Right lobe of liver (tissue), 6 donors: Measurements from ENCODE around the gene TCF12. TPM values are rescaled to one million over a fixed set of nuclear protein-coding genes. Genes with fewer than 3 reads are reported as not detected.

ENCODE experiments used
- ATAC-seq, 4 donors: fragments of 200-7000 bp; cut with Tn5 transposase; one replicate each; pipeline ENCODE4 v1.9.1; 2020; ENCODE audit warnings: mild to moderate bottlenecking in 4 of 4, moderate library complexity in 4 of 4
- DNase-seq, 3 donors: peaks; one replicate each; pipeline ENCODE4 v3.0.0-alpha.2; 2020
- H3K27ac ChIP-seq, 3 donors: fragments of 200-600 bp; one replicate each; pipeline ENCODE4 v1.8.0; 2022
- H3K27me3 ChIP-seq, 2 donors: fragments of 200-600 bp; one replicate each; pipeline ENCODE4 v1.8.0; 2022
- H3K36me3 ChIP-seq, 4 donors: fragments of 200-600 bp; sonication (generic) in 1 of 4; one replicate each; pipeline versions ENCODE4 v1.5.1 to v1.8.0; 2017 to 2022; ENCODE audit warnings: control low read depth in 1 of 4
- H3K4me1 ChIP-seq, 4 donors: fragments of 200-600 bp; sonication (generic) in 1 of 4; one replicate each; pipeline versions ENCODE4 v1.5.1 to v1.8.0; 2017 to 2022; ENCODE audit warnings: control low read depth in 1 of 4
- H3K4me3 ChIP-seq, 3 donors: fragments of 200-600 bp; one replicate each; pipeline ENCODE4 v1.8.0; 2022
- H3K9me3 ChIP-seq, 4 donors: fragments of 200-600 bp; sonication (generic) in 1 of 4; one replicate each; pipeline versions ENCODE4 v1.5.1 to v1.8.0; 2017 to 2022; ENCODE audit warnings: control low read depth in 1 of 4
- POLR2A ChIP-seq: fragments of 450-650 bp; IDR thresholded peaks from one replicate; pipeline ENCODE4 v1.6.1; 2017; ENCODE audit warnings: antibody characterized with exemption, mild to moderate bottlenecking
- WGBS: methylation state at CpG from one replicate; pipeline ENCODE4 v1.1.6; 2018; ENCODE audit warnings: low coverage, low lambda C conversion rate; ENCODE audit not compliant: insufficient coverage; ENCODE audit errors: missing lambda C conversion rate; 5-methylcytosine and 5-hydroxymethylcytosine counted together
- intact Hi-C, 2 donors: fragments of 100-400 bp; cut with DNase I; formaldehyde crosslinking; loops; one replicate each; pipeline versions ENCODE4 v1.11.2 to v1.14.1; 2022
- small RNA-seq, 2 experiments: library from RNA; depleted of rRNA; stranded (forward); fragments of <200 nt; gene quantifications; one replicate each; pipeline ENCODE3, GENCODE V24; 2016
- total RNA-seq, 6 experiments: library from RNA; depleted of rRNA in 2 of 6; stranded (reverse); fragments of >200 nt in 2 of 6; fragmentation: NEBNext Ultra II Directional in 3 of 6; extraction: Animal tissue kit (Norgen Biotek cat#: 25700) in 3 of 6; gene quantifications; one replicate each; pipeline versions ENCODE4 v1.1.0 to v1.2.4, GENCODE V29; 2016 to 2023
- TF ChIP-seq, protein P1 (sequence below), 4 donors: fragments of 200-600 bp in 3 of 4; fragments of 450-650 bp in 1 of 4; IDR thresholded peaks; one replicate each; pipeline versions ENCODE4 v1.5.1 to v1.8.0; 2016 to 2022; ENCODE audit warnings: antibody characterized with exemption in 4 of 4, mild to moderate bottlenecking in 2 of 4
- donor health status: DM: no; HTN: yes; CAD: no.
- donor health status: DM: no; HTN: no; CAD: no.
- donor health status: DM: no; HTN: no; CAD: no.
- donor health status: DM: no; HTN: yes; CAD: no.
- donor health status: DM: no; HTN: yes; CAD: no.

Gene TCF12
- total RNA-seq, 6 experiments from 2014 or later = 28.9 to 41.9 (median 35.3) TPM

DNA sequence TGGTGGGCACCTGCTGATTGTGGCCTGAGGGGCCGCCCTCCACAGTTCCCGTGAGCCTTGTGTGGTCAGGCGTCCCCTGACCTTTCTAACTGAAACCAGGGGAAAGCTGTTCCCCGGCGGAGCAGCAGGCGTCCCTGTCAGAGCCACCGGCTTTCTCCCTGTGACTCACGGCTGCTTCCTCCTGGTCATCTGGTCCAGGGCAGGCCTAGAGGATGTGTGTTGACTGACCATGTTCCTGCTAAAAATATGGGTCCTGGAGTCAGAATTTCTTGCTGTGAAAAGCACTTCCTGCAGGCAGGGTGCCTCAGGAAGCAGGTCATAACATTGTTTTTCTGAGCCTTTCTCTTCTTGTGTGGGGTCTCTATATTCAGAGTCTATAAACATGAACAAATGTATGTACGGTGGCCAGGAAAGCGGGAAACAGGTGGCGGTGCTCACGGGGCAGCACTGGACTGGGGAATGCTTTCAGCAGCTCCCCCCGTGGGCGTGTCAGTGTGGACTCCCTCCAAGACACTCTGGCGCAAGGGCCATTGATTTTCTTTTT, 419.5 kb downstream of the TCF12 start:
- DNase-seq (peak in 1 of 3 donors; percentile 58), ATAC-seq (peak; percentile 48 to 81 (median 63))
- H3K9me3 ChIP-seq = no peaks in the 10 kb centered on the region
- H3K27me3 ChIP-seq = no peaks in the 10 kb centered on the region
- no peak overlapping the region for H3K4me3 ChIP-seq
- no peaks in the 10 kb centered on the region for H3K4me1 ChIP-seq
- TF ChIP-seq POLR2A = no peak
- TF ChIP-seq, protein P1, sequence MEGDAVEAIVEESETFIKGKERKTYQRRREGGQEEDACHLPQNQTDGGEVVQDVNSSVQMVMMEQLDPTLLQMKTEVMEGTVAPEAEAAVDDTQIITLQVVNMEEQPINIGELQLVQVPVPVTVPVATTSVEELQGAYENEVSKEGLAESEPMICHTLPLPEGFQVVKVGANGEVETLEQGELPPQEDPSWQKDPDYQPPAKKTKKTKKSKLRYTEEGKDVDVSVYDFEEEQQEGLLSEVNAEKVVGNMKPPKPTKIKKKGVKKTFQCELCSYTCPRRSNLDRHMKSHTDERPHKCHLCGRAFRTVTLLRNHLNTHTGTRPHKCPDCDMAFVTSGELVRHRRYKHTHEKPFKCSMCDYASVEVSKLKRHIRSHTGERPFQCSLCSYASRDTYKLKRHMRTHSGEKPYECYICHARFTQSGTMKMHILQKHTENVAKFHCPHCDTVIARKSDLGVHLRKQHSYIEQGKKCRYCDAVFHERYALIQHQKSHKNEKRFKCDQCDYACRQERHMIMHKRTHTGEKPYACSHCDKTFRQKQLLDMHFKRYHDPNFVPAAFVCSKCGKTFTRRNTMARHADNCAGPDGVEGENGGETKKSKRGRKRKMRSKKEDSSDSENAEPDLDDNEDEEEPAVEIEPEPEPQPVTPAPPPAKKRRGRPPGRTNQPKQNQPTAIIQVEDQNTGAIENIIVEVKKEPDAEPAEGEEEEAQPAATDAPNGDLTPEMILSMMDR (IDR thresholded peaks at IDR 0.05) = no peak
- H3K27ac ChIP-seq = no peak overlapping the region
- H3K36me3 ChIP-seq = no peaks in the 10 kb centered on the region
- WGBS = 29% methylated on average over 4 of the region's 15 CpGs
- intact Hi-C loops = loop anchor here in 1 of 2 donors (10.0 kb wide), 1 partner anchor 197 kb away; no protein-coding TSS in a partner anchor

DNA sequence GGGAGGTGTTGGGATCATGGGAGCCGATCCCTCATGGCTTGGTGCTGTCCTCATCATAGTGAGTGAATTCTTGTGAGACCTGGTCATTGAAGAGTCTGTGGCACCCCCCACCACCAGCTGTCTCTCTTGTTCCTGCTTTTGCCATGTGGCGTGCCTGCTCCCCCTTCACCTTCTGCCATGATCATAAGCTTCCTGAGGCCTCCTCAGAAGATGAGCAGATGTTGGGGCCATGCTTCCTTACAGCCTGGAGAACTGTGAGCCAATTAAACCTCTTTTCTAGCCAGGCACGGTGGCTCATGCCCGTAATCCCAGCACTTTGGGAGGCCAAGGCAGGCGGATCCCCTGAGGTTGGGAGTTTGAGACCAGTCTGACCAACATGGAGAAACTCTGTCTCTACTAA, 420.9 kb downstream of the TCF12 start:
- Histone ChIP-seq H3K36me3 (no peaks in the 10 kb centered on the region), H3K9me3 (no peaks in the 10 kb centered on the region), H3K27ac (no peak overlapping the region), H3K4me3 (no peak overlapping the region), H3K4me1 (no peaks in the 10 kb centered on the region), H3K27me3 (no peaks in the 10 kb centered on the region)
- TF ChIP-seq, protein P1 (IDR thresholded peaks at IDR 0.05) = no peak
- no peak for TF ChIP-seq POLR2A
- intact Hi-C loops = loop anchor here in 1 of 2 donors (10.0 kb wide), 1 partner anchor 195 kb away; no protein-coding TSS in a partner anchor
- ATAC-seq = no peak
- WGBS = 83% methylated on average over 1 of the region's 5 CpGs
- DNase-seq = no peak

Small RNAs within 50 kb of the gene (small RNA-seq; reads per million reads assigned to genes)
- gene RF01210 = 0 reads per million in 2 experiments

Other genes with a start within 250 kb of the TCF12 start
- gene ZNF280D, start 185.1 kb upstream of the TCF12 start, total RNA-seq = 10 to 100 TPM; 18.2 to 34.0 (median 18.7) TPM